Measurements from ENCODE around the gene MAP4K2. TPM values are rescaled to one million over a fixed set of nuclear protein-coding genes. Genes with fewer than 3 reads are reported as not detected.

MAP4K2 gene
- total RNA-seq, 4 donors from 2014 or later, result 5.9 to 14.3 (median 9.1) TPM

DNA sequence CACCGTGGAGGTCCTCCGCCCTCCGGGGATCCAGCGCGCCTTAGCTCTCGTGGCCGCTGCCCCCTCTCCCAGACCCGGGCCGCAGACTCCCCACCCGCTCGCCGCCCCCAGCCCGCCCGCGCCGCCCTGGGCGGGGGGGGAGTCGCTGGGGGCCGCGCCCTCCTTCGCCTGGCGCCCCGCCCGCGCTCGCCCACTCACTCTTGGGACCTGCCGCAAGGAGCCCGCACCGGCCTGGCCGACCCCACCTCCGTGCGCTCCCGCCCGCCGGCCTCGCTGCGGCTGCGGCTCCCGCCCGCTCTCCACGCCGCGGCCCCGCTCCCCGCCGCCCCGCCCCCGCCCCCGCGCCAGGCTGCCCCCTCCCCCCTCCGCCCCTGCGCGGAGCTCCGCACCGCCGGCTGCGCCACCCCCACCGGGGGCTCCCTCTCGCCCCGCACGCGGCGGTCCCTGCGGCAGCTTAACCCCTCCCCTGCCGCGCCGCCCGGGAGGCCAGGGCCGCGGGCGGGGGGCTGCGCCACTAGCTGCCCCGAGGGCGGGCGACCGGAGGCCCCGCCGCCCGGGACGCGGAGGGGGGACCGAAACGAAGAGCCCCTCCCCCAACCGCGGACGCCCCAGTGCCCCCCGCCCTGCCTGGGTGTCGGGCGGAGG is 58.3 kb downstream of the MAP4K2 start:
- TF ChIP-seq, protein P1, sequence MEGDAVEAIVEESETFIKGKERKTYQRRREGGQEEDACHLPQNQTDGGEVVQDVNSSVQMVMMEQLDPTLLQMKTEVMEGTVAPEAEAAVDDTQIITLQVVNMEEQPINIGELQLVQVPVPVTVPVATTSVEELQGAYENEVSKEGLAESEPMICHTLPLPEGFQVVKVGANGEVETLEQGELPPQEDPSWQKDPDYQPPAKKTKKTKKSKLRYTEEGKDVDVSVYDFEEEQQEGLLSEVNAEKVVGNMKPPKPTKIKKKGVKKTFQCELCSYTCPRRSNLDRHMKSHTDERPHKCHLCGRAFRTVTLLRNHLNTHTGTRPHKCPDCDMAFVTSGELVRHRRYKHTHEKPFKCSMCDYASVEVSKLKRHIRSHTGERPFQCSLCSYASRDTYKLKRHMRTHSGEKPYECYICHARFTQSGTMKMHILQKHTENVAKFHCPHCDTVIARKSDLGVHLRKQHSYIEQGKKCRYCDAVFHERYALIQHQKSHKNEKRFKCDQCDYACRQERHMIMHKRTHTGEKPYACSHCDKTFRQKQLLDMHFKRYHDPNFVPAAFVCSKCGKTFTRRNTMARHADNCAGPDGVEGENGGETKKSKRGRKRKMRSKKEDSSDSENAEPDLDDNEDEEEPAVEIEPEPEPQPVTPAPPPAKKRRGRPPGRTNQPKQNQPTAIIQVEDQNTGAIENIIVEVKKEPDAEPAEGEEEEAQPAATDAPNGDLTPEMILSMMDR (IDR thresholded peaks at IDR 0.05; ENCODE audit: low read depth), result no peak

DNA sequence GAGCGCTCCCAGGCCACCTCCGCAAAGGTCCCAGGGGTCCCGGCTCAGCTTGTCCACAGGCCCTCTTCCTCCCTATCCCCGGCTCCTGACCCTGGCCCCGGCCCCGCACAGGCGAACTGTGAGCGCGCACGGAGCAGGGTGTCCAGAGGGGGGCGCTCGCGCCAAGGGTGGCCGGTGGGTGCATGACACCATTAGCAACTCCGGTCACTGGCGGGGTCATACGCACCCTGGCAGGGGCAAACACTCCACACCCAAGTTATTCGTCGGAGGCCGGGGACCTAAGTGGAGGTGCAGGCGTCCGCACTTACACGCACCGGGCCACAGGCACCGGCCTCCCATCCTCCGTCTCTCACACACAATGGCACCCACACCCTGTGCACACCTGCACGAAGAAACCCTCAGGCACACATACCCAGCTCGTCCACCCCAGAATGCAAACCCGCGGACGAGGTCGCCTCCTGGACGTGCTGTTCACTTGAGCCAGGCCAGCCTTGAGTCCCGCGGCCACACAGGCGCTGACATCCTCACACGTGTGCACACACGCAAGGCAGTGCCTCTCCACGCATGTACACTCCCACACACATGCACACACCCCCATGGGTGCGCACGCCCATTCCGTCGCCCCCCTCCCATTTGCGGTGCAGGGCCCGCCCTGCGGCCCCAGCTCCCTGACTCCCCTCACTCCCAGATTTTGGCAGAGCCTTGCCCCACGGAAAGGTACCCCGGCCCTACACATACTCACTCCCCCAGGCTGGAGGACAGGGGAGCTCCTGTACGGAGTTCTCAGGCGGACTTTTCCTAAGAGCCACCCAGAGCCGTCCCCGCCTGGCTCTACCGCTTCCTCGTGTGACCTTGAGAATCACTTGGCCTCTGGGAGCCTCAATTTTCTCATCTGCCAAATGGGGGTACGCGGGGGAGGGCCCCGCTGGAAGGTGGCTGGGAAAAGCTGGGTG is 59.1 kb downstream of the MAP4K2 start, which contains the start of gene RASGRP2:
TSS of gene RASGRP2 (minus strand) at position 552 of the 953 bp plus-strand sequence. CDS start 1,276 bp downstream, outside the sequence.
- TF ChIP-seq, protein P1 (IDR thresholded peaks at IDR 0.05; ENCODE audit: low read depth), result no peak

DNA sequence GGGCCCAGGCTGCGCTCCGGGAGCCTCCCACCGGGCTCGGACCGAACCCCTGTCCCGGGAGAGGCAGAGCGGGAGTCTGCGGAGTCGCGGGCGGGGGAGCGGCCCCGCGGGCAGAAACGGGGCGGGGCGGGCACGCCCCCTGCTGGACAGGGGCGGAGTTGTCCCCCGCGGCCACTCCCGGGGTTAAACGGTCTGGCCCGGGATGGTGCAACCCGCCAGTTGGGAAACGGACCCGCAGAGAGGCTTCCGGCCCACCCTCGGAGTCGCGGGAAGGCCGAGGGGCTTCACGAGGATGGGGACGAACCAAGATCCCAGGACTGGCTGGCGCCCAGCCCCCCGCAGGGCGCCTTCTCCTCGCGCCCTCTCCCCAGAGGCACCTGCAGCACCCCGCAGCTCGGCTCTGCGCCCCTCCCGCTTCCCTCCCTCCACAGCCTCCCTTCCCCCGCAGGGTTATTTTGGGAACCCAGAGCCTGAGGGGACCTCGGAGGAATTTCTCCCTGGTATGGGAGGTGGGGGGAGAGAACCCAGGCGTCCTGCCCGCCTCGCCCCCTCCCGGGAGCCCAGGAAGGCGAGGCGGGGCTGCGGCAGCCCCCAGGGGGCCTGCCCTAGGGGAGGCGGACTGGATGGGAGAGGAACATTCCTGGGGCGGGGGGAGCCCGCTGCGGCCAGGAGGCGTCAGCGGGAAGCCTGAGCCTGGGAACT is 60.0 kb downstream of the MAP4K2 start:
- TF ChIP-seq, protein P1 (IDR thresholded peaks at IDR 0.05; ENCODE audit: low read depth), result no peak

DNA sequence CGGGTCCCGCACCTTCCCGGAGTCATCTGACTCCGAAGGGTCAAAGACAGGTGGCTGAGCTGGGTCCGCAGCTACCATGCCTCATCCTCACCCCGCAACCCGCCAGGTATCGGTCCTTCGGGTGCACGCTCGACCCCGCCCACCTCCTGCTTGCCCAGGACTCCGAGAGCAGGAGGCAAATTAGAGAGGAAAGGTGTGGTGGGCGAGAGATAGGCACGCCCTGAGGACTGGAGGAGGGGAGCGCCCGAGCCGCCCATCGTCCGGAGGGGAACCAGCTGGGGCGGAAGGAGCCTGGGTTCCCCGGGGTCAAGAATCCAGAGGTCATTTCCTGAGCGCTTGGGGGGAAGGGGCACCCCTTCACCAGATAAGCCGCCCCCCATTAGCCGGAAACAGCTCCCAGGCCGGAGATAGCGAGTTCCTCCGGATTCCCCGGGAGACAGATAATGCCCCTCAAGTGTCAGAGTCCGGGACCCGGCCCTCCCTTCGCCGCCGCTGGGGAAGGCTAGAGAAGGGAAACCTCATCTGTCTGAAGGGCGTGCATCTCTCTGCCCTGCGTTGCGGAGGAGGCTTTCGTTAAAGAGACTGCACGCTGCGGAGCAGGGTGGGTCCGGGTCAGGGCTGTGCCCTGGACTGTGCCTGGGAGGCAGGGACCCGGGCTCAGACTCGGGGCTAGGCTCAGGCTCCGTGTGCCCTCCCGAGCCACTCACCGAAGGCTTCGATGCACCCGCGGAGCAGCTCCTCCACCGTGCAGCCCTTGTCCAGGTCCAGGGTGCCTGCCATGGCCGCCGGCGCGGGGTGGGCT is 60.7 kb downstream of the MAP4K2 start:
- TF ChIP-seq, protein P1 (IDR thresholded peaks at IDR 0.05; ENCODE audit: low read depth), result no peak

DNA sequence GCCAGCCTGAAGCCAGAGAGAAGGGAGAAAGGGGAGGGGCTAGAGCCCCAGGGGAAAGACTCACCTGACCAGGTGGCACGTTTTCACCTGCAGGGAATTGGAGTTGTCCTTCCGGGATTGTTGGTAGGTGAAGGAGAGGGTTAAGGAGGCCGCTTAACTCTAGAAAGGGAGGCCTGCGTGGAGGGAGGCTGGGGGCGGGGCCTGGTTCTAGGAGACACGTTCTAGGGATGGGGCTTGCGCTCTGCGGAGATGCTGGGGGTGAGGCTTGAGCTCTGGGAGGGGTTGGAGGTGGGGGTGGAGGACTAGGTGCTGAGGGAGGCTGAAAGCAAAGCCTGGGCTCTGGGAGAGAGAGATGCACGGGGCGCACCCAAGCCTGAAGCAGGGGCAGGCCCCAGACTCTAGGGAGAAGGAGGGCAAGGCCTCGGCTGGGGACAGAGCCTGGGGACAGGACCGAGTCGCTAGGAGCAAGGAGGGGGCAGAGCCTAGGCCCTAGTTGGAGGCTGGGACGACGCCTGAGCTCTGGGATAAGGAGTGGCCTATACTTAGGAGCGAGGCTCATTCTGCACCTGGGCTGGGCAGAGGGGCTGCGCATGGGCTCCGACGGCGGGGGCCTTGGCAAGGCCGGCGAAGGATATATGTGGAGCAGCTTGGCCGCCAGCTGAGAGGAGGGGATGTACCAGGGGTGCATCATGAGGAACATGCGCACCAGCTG is 61.5 kb downstream of the MAP4K2 start:
- TF ChIP-seq, protein P1 (IDR thresholded peaks at IDR 0.05; ENCODE audit: low read depth), result no peak

DNA sequence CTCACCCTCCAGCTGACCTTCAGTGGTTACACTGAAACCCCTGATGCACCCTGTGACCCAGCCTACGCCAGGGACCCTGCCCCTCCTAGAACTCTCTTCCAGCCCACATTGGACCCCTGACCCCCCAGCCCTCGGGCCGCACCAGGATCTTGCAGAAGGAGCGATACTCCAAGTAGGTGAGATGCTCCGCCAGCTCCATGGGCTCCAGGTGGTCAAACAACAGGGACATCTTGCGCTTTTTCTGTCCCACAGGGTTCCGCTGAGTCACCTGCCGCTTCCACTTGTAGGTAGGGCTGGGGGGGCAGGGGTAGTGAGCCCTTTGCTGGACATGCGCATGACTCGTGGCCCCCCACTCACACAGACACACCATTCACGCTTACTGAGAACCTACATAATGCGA is 63.1 kb downstream of the MAP4K2 start:
- TF ChIP-seq, protein P1 (IDR thresholded peaks at IDR 0.05; ENCODE audit: low read depth), result no peak

All from subcutaneous adipose tissue (tissue), 4 donors.